IMR-90 (cell line): ENCODE data around the gene PPP6C.
"Not testable (repeated sequence)": the region's sequence is repeated elsewhere in the genome, so short reads cannot be mapped to it uniquely, and the experiment has no call there.

Experiments
- CEBPB ChIP-seq: IDR thresholded peaks from 2 replicates; pipeline ENCODE4 v1.6.1; 2012; ENCODE audit warnings: low read depth, low read length, improper control_type of control experiment
- MXI1 ChIP-seq: IDR thresholded peaks from 2 replicates; pipeline ENCODE4 v1.6.1; 2012; ENCODE audit warnings: low read depth, mild to moderate bottlenecking, low read length, moderate library complexity, borderline replicate concordance
- POLR2A ChIP-seq: IDR thresholded peaks from 2 replicates; pipeline ENCODE4 v1.6.1; 2012; ENCODE audit warnings: mild to moderate bottlenecking, low read depth, low read length
- TF ChIP-seq, protein P1 (sequence below): conservative IDR thresholded peaks from 2 replicates; pipeline ENCODE4 v1.5.1; 2012; ENCODE audit warnings: mild to moderate bottlenecking, low read depth, low read length, improper control_type of control experiment

DNA sequence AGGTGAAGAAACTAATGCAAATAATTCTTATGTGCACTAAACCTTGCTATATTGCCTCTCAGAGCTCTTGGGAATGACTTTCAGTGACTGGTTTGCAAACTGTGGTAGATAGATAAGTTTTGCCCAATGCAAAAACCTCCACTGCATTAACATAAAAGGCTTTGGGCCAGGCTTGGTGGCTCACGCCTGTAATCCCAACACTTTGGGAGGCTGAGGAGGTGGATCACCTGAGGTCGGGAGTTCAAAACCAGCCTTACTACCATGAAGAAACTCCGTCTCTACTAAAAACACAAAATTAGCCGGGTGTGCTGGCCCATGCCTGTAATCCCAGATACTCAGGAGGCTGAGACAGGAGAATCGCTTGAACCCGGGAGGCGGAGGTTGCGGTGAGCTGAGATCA is 44.5 kb upstream of the PPP6C start:
- TF ChIP-seq, protein P1, sequence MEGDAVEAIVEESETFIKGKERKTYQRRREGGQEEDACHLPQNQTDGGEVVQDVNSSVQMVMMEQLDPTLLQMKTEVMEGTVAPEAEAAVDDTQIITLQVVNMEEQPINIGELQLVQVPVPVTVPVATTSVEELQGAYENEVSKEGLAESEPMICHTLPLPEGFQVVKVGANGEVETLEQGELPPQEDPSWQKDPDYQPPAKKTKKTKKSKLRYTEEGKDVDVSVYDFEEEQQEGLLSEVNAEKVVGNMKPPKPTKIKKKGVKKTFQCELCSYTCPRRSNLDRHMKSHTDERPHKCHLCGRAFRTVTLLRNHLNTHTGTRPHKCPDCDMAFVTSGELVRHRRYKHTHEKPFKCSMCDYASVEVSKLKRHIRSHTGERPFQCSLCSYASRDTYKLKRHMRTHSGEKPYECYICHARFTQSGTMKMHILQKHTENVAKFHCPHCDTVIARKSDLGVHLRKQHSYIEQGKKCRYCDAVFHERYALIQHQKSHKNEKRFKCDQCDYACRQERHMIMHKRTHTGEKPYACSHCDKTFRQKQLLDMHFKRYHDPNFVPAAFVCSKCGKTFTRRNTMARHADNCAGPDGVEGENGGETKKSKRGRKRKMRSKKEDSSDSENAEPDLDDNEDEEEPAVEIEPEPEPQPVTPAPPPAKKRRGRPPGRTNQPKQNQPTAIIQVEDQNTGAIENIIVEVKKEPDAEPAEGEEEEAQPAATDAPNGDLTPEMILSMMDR = not testable (repeated sequence)
- TF ChIP-seq POLR2A, CEBPB, MXI1: not testable (repeated sequence)
